ENCODE results near the gene ZFP3. TPM values are rescaled to one million over a fixed set of nuclear protein-coding genes. Genes with fewer than 3 reads are reported as not detected.

The ZFP3 gene
- 11.7 TPM for total RNA-seq

GRCh38 chr17:5078106-5079028 lies at the start of gene ZFP3:
TSS of gene ZFP3 (plus strand) at chr17:5078467. CDS start at chr17:5091505, 13,038 bp downstream.

DNA sequence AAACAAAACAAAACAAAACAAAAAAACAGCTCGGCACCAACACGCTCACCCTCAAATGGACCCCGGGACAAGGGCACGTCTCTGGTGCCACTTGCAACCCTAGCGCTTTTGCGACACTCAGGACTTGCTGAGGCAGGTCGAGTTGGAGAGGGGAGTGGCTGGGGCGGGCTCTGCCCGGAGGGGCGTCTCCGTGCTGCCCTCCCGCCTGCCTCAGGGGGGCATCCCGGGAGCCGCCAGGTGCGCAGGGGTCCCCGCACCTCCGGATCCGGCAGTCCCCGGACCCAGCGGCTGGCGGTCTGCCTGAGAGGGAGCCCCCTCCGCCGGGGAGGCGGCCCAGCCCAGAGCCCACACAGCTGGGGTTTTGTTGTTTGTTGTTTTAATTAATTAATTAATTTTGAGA lies 43.0 kb upstream of the ZFP3 start, which contains the start of gene SLC52A1:
Gene SLC52A1 (minus strand): TSS at position 112 of the 400 bp plus-strand sequence. CDS start 820 bp downstream, outside the sequence.

DNA sequence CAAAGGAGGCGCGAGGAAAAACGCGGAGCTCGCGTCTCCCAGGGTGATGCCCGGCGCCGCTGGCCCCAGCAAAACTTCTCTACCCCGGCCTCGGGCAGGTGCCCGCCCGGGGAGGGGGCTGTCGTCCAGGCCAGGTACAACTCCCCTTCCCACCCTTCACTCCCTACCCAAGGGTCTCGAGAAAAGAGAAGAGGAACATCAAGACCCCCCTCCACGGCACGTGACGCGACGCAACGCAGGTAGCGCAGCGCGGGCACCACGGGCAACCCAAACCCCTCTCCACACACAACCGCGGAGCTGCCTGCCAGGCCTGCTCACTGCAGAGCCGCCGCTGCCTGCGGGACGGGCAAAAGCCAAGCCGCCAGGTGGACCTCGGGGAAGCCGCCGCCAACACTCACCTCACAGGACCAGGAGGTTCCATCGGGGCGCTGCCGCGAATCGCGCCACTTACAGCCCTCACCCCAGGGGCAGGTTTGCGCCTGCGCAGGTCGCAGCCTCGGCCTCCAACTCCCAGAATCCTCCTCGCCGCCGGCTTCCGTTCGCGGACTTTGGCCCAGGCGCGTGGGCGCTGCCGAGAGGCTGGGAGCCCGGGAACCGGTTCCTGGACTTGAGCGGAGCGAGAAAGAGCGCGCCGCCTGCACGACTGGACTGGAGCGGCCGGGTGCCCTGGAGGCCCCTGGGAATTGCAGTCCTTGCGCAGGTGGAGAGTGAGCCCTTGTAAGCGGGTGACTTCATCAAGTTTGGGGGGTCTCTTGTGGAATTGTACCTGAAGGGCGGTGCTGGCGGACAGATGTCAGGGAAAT lies 33.3 kb downstream of the ZFP3 start, which contains the start of gene ZNF232:
Gene ZNF232 (minus strand): TSS at position 477 of the 803 bp plus-strand sequence. CDS start 56 bp downstream, at position 421.

GRCh38 chr17:5115673-5116651 lies 37.7 kb downstream of the ZFP3 start, which contains the start of gene USP6:
TSS of gene USP6 (plus strand) at chr17:5116032. CDS start at chr17:5130368, 14,336 bp downstream.

Other genes starting within 250 kb of the ZFP3 start
- 76.7 TPM for gene MINK1, start 245.1 kb upstream of the ZFP3 start, total RNA-seq
- gene C17orf107, start 178.9 kb upstream of the ZFP3 start, total RNA-seq = 9.5 TPM
- 0.44 TPM for gene CHRNE, start 175.4 kb upstream of the ZFP3 start, total RNA-seq
- 0.22 TPM for gene GP1BA, start 146.2 kb upstream of the ZFP3 start, total RNA-seq
- 51.3 TPM for gene SLC25A11, start 138.4 kb upstream of the ZFP3 start, total RNA-seq
- 35.5 TPM for gene RNF167, start 138.2 kb upstream of the ZFP3 start, total RNA-seq
- gene PFN1, start 129.9 kb upstream of the ZFP3 start, total RNA-seq = 177 TPM
- 174 TPM for gene ENO3, start 127.3 kb upstream of the ZFP3 start, total RNA-seq
- 42.4 TPM for gene SPAG7, start 110.7 kb upstream of the ZFP3 start, total RNA-seq
- 13.4 TPM for gene CAMTA2, start 90.8 kb upstream of the ZFP3 start, total RNA-seq
- 1.3 TPM for gene INCA1, start 80.9 kb upstream of the ZFP3 start, total RNA-seq
- gene KIF1C, start 80.5 kb upstream of the ZFP3 start, total RNA-seq = 32.3 TPM
- not detected for gene SLC52A1, start 43.0 kb upstream of the ZFP3 start, total RNA-seq
- 11.9 TPM for gene ZNF232, start 33.4 kb downstream of the ZFP3 start, total RNA-seq
- 0.82 TPM for gene USP6, start 37.6 kb downstream of the ZFP3 start, total RNA-seq
- gene ZNF594, start 113.4 kb downstream of the ZFP3 start, total RNA-seq = 50.6 TPM
- gene SCIMP, start 156.4 kb downstream of the ZFP3 start, total RNA-seq = 0.77 TPM
- 89.4 TPM for gene RABEP1, start 203.8 kb downstream of the ZFP3 start, total RNA-seq

All from camera-type eye (tissue), 1 donor.